Measurements from ENCODE around the gene CEMIP.

DNA sequence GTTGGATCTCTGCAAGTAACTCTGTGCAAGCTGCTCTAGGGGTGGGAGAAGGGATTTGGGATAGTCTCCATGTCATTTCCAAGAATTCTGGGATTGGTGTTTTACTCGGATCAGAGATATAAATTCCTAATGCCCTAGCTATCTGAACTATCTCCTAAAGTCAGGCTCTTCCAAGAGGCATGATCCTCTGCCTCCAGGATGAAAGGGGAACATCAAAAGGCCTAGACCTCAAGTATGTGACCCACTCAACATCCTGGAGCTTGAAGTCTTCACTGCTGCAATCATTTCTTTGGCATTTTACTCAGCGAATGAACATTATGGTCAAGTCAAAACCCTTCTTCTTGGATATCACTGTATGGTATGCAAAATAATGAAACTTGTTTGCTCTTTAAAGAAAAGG lies 104.5 kb downstream of the CEMIP start:
- TF ChIP-seq POLR2A (IDR thresholded peaks at IDR 0.05) (no peak), CTCF (IDR thresholded peaks at IDR 0.05) (no peak)
